Kidney (tissue), 14 donors: ENCODE data around the gene JAZF1. TPM values are rescaled to one million over a fixed set of nuclear protein-coding genes. Genes with fewer than 3 reads are reported as not detected.

ENCODE experiments used
- DNase-seq, 5 donors: peaks; one replicate each; pipeline ENCODE4 v3.0.0-alpha.2; 2013 to 2020
- FAIRE-seq: peaks from 2 replicates; lab custom pipeline; 2012; peaks lifted over from hg19 to GRCh38; lab: Jason Lieb, UNC
- H3K27ac ChIP-seq, 2 donors: one replicate each; pipeline ENCODE4 v1.7.0; 2013; ENCODE audit warnings: low read depth in 2 of 2, low read length in 2 of 2, inconsistent platforms in 1 of 2
- H3K27me3 ChIP-seq: one replicate; pipeline ENCODE4 v1.7.1; 2013; ENCODE audit warnings: low read length, inconsistent platforms; ENCODE audit not compliant: control insufficient read depth, insufficient read depth
- H3K36me3 ChIP-seq, 3 donors: one replicate each; pipeline versions ENCODE4 v1.7.0 to v1.7.1; 2013; ENCODE audit warnings: low read length in 3 of 3, control low read depth in 1 of 3, inconsistent platforms in 1 of 3; ENCODE audit not compliant: insufficient read depth in 3 of 3, control insufficient read depth in 2 of 3
- H3K4me1 ChIP-seq, 3 donors: one replicate each; pipeline versions ENCODE4 v1.7.0 to v1.7.1; 2013; ENCODE audit warnings: low read length in 3 of 3, inconsistent platforms in 1 of 3, low read depth in 1 of 3; ENCODE audit not compliant: control insufficient read depth in 2 of 3, insufficient read depth in 2 of 3
- H3K4me3 ChIP-seq, 3 donors: one replicate each; pipeline versions ENCODE4 v1.7.0 to v1.8.1; 2013; ENCODE audit warnings: low read length in 3 of 3, control low read depth in 1 of 3, inconsistent platforms in 1 of 3
- H3K9ac ChIP-seq, 3 donors: one replicate each; pipeline versions ENCODE4 v1.7.0 to v1.7.1; 2013; ENCODE audit warnings: low read length in 3 of 3, control low read depth in 1 of 3, inconsistent platforms in 1 of 3
- H3K9me3 ChIP-seq, 3 donors: one replicate each; pipeline versions ENCODE4 v1.7.0 to v1.7.1; 2013; ENCODE audit warnings: low read length in 3 of 3, control low read depth in 1 of 3, inconsistent platforms in 1 of 3; ENCODE audit not compliant: control insufficient read depth in 2 of 3, insufficient read depth in 1 of 3
- CTCF ChIP-seq: IDR thresholded peaks from 3 replicates; pipeline ENCODE4 v1.5.1; 2012; ENCODE audit warnings: mild to moderate bottlenecking, moderate library complexity, borderline replicate concordance; ENCODE audit not compliant: insufficient read depth; ENCODE audit errors: extremely low read depth
- intact Hi-C: fragments of 100-400 bp; cut with DNase I; formaldehyde crosslinking; loops from one replicate; pipeline ENCODE4 v1.11.1; 2022
- polyA plus RNA-seq: library from polyadenylated mRNA; stranded (reverse); fragments of 350-450 nt; fragmentation: Illumina TruSeq; extraction: RNeasy Lipid Tissue Mini Kit (QIAGEN cat#74804); gene quantifications from one replicate; pipeline ENCODE4 v1.2.3, GENCODE V29; 2014; ENCODE audit warnings: low read depth, low replicate concordance; ENCODE audit not compliant: insufficient read depth
- total RNA-seq: library from RNA; stranded (reverse); fragmentation: NEBNext Ultra II Directional; extraction: Animal tissue kit (Norgen Biotek cat#: 25700); gene quantifications from one replicate; pipeline ENCODE4 v1.2.1, GENCODE V29; 2021
- donor health status: control.
- donor health status: control.
- donor health status: control.
- donor health status: control.
- donor health status: control.
- donor health status: DM: yes; HTN: yes; CAD: no.
- donor health status: Normal renal cell carcinoma (clear cell type).

The JAZF1 gene
- total and polyA plus RNA-seq, 2 donors from 2014 or later = 5.7 to 13.1 TPM

DNA sequence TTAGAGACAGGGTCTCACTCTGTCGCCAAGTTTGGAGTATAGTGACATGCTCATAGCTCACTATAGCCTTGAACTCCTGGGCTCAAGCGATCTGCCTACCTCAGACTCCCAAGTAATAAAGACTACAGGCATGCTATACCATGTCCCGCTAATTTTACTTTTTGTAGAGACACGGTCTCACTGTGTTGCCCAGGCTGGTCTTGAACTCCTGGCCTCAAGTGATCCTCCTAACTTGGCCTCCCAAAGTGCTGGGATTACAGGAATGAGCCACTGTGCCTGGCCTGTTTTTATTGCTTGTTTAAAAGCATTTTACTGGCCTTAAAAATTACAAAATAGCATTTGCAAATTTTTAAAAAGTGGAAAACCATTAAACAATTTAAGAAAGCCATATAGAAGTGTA is 135.0 kb downstream of the JAZF1 start:
- intact Hi-C loops = no loop called here
- no peaks in the 10 kb centered on the region for H3K27me3 ChIP-seq
- no peak overlapping the region for H3K9ac ChIP-seq
- H3K36me3 ChIP-seq = no peaks in the 10 kb centered on the region
- no peaks in the 10 kb centered on the region for H3K4me1 ChIP-seq
- H3K9me3 ChIP-seq = no peaks in the 10 kb centered on the region
- no peak for DNase-seq
- no peak overlapping the region for H3K4me3 ChIP-seq
- H3K27ac ChIP-seq = no peak overlapping the region
- TF ChIP-seq CTCF = no peak
- FAIRE-seq = no peak

- no peak overlapping the region for H3K4me3 ChIP-seq
- no peak overlapping the region for H3K9ac ChIP-seq
- no peaks in the 10 kb centered on the region for H3K27me3 ChIP-seq
- no peaks in the 10 kb centered on the region for H3K4me1 ChIP-seq
- TF ChIP-seq CTCF = no peak
- H3K9me3 ChIP-seq = no peaks in the 10 kb centered on the region
- intact Hi-C loops = no loop called here
- FAIRE-seq (no peak), DNase-seq (no peak)
- no peak overlapping the region for H3K27ac ChIP-seq
- H3K36me3 ChIP-seq = no peaks in the 10 kb centered on the region
Measured at GRCh38 chr7:28044825-28045224, 135.8 kb downstream of the JAZF1 start.

DNA sequence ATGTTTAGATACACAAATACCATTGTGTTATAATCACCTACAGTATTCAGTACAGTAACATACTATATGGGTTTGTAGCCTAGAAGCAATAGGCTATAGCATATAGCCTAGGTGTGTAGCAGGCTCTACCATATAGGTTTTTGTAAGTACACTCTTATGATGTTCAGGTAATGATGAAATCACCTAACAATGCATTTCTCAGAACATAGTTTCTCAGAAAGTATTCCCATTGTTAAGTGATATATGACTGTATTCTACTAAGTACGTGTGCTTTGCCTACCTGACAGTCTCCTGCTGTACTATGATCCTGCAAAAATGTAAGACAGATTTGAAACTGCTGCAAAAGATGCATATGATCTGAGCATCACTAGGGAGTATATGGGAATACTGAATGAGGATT is 137.9 kb downstream of the JAZF1 start:
- Histone ChIP-seq H3K27ac (no peak overlapping the region), H3K4me1 (no peaks in the 10 kb centered on the region), H3K4me3 (no peak overlapping the region), H3K36me3 (no peaks in the 10 kb centered on the region), H3K27me3 (no peaks in the 10 kb centered on the region), H3K9me3 (no peaks in the 10 kb centered on the region), H3K9ac (no peak overlapping the region)
- TF ChIP-seq CTCF = no peak
- intact Hi-C loops = no loop called here
- no peak for FAIRE-seq
- DNase-seq = no peak
